ENCODE measurements around the gene TRPC6. TPM values are rescaled to one million over a fixed set of nuclear protein-coding genes. Genes with fewer than 3 reads are reported as not detected.
"Not testable (repeated sequence)": the region's sequence is repeated elsewhere in the genome, so short reads cannot be mapped to it uniquely, and the experiment has no call there.

The TRPC6 gene
- total RNA-seq, 1 donor from 2014 or later: 53.4 TPM

- DNase-seq (ENCODE audit: low spot score): no peak
These were observed 130.1 kb downstream of the TRPC6 start for GRCh38 chr11:101453682-101454081.

GRCh38 chr11:101448881-101449442 is 134.8 kb downstream of the TRPC6 start:
- no peak for DNase-seq (ENCODE audit: low spot score)

GRCh38 chr11:101446726-101447125 is 137.1 kb downstream of the TRPC6 start:
- no peak for DNase-seq (ENCODE audit: low spot score)

- DNase-seq (ENCODE audit: low spot score): no peak
These were observed 137.6 kb downstream of the TRPC6 start for GRCh38 chr11:101446238-101446637.

GRCh38 chr11:101445761-101446160 is 138.0 kb downstream of the TRPC6 start:
- DNase-seq (ENCODE audit: low spot score): no peak

- no peak for DNase-seq (ENCODE audit: low spot score)
These were observed 139.0 kb downstream of the TRPC6 start for GRCh38 chr11:101444851-101445250.

GRCh38 chr11:101444164-101444563 is 139.6 kb downstream of the TRPC6 start:
- peak; percentile 66 for DNase-seq (ENCODE audit: low spot score)

- DNase-seq (ENCODE audit: low spot score): no peak
These were observed 140.8 kb downstream of the TRPC6 start for GRCh38 chr11:101442936-101443521.

- DNase-seq (ENCODE audit: low spot score): no peak
These were observed 141.6 kb downstream of the TRPC6 start for GRCh38 chr11:101442171-101442570.

GRCh38 chr11:101441747-101442146 is 142.1 kb downstream of the TRPC6 start:
- DNase-seq (ENCODE audit: low spot score): no peak

GRCh38 chr11:101439488-101439887 is 144.3 kb downstream of the TRPC6 start:
- DNase-seq (ENCODE audit: low spot score): no peak

- DNase-seq (ENCODE audit: low spot score): not testable (repeated sequence)
These were observed 145.1 kb downstream of the TRPC6 start for GRCh38 chr11:101438708-101439107.

- no peak for DNase-seq (ENCODE audit: low spot score)
These were observed 145.7 kb downstream of the TRPC6 start for GRCh38 chr11:101438126-101438525.

GRCh38 chr11:101436511-101437142 is 147.2 kb downstream of the TRPC6 start:
- DNase-seq (ENCODE audit: low spot score): peak; percentile 46

- DNase-seq (ENCODE audit: low spot score): no peak
These were observed 148.3 kb downstream of the TRPC6 start for GRCh38 chr11:101435408-101435973.

GRCh38 chr11:101434026-101434643 is 149.7 kb downstream of the TRPC6 start:
- no peak for DNase-seq (ENCODE audit: low spot score)

- no peak for DNase-seq (ENCODE audit: low spot score)
These were observed 150.7 kb downstream of the TRPC6 start for GRCh38 chr11:101433151-101433550.

GRCh38 chr11:101429703-101430540 is 153.9 kb downstream of the TRPC6 start:
- no peak for DNase-seq (ENCODE audit: low spot score)

GRCh38 chr11:101428918-101429317 is 154.9 kb downstream of the TRPC6 start:
- DNase-seq (ENCODE audit: low spot score): no peak

GRCh38 chr11:101407324-101407723 is 176.5 kb downstream of the TRPC6 start:
- DNase-seq (ENCODE audit: low spot score): peak; percentile 75

All from umbilical cord (tissue), 2 donors.